HEK293 (cell line): ENCODE data around the gene HEATR9.

Source experiments
- CTCF ChIP-seq: fragments of 450-650 bp; formaldehyde crosslinking; IDR thresholded peaks from 2 replicates; pipeline ENCODE4 v1.5.1; 2016; ENCODE audit warnings: missing biosample characterization, missing genetic modification characterization
- PBX3 ChIP-seq: sonication (generic); formaldehyde crosslinking; IDR thresholded peaks from 2 replicates; pipeline ENCODE4 v1.8.1; 2022; ENCODE audit warnings: mild to moderate bottlenecking, moderate library complexity, missing genetic modification reagents
- SALL2 ChIP-seq: fragments of 450-650 bp; formaldehyde crosslinking; IDR thresholded peaks from 2 replicates; pipeline ENCODE4 v1.5.0; 2017; ENCODE audit warnings: missing biosample characterization, mild to moderate bottlenecking, missing genetic modification characterization, borderline replicate concordance
- ZNF202 ChIP-seq: fragments of 450-650 bp; formaldehyde crosslinking; IDR thresholded peaks from 2 replicates; pipeline ENCODE4 v1.5.1; 2016; ENCODE audit warnings: missing biosample characterization, missing genetic modification characterization, borderline replicate concordance
- ZNF274 ChIP-seq, 2 experiments: fragments of 200-500 bp in 1 of 2; fragments of 450-650 bp in 1 of 2; sonication (Bioruptor generic) in 1 of 2; formaldehyde crosslinking in 1 of 2; IDR thresholded peaks; 2 replicates each; pipeline versions ENCODE4 v1.5.1 to v1.6.1; 2014 to 2016; ENCODE audit warnings: borderline replicate concordance in 1 of 2, inconsistent platforms in 1 of 2, low read length in 1 of 2, missing biosample characterization in 1 of 2, missing genetic modification characterization in 1 of 2
- ZNF335 ChIP-seq: fragments of 450-650 bp; formaldehyde crosslinking; conservative IDR thresholded peaks from 2 replicates; pipeline ENCODE4 v1.5.1; 2016; ENCODE audit warnings: missing biosample characterization, missing genetic modification characterization
- ZNF354C ChIP-seq: fragments of 450-650 bp; formaldehyde crosslinking; IDR thresholded peaks from 2 replicates; pipeline ENCODE4 v1.5.1; 2016; ENCODE audit warnings: missing biosample characterization, missing genetic modification characterization, low read depth, borderline replicate concordance
- ZNF692 ChIP-seq: fragments of 450-650 bp; formaldehyde crosslinking; IDR thresholded peaks from 2 replicates; pipeline ENCODE4 v1.5.1; 2016; ENCODE audit warnings: missing biosample characterization, missing genetic modification characterization
- ZNF76 ChIP-seq: fragments of 450-650 bp; formaldehyde crosslinking; IDR thresholded peaks from 2 replicates; pipeline ENCODE4; 2016; ENCODE audit warnings: low read depth, missing biosample characterization, missing genetic modification characterization, borderline replicate concordance
- ZNF785 ChIP-seq: fragments of 450-650 bp; formaldehyde crosslinking; IDR thresholded peaks from 2 replicates; pipeline ENCODE4 v1.5.1; 2016; ENCODE audit warnings: missing biosample characterization, missing genetic modification characterization
- ZNF792 ChIP-seq: fragments of 450-650 bp; formaldehyde crosslinking; IDR thresholded peaks from 2 replicates; pipeline ENCODE4 v1.5.1; 2016; ENCODE audit warnings: missing biosample characterization, missing genetic modification characterization
- ZNF830 ChIP-seq: fragments of 450-650 bp; IDR thresholded peaks from 2 replicates; pipeline ENCODE4 v1.5.0; 2018; ENCODE audit warnings: missing biosample characterization, missing genetic modification characterization, low read depth, mild to moderate bottlenecking, moderate library complexity
- ZSCAN4 ChIP-seq: fragments of 450-650 bp; formaldehyde crosslinking; IDR thresholded peaks from 2 replicates; pipeline ENCODE4 v1.5.1; 2017; ENCODE audit warnings: missing biosample characterization, missing genetic modification characterization

GRCh38 chr17:35895636-35896587 lies 27.2 kb upstream of the HEATR9 start:
- no peak for TF ChIP-seq CTCF
- no peak for TF ChIP-seq SALL2
- TF ChIP-seq PBX3 (CRISPR knock-in tag), result no peak
- TF ChIP-seq ZNF76 (tag by site-specific recombination), result no peak
- TF ChIP-seq ZNF202, result no peak
- TF ChIP-seq ZNF785, result no peak
- no peak for TF ChIP-seq ZNF274 (IDR thresholded peaks at IDR 0.05; ENCODE audit: low read length)
- TF ChIP-seq ZNF274 (tag by site-specific recombination; IDR thresholded peaks at IDR 0.05; ENCODE audit: borderline replicate concordance), result no peak
- no peak for TF ChIP-seq ZNF792 (tag by site-specific recombination)
- TF ChIP-seq ZNF692 (tag by site-specific recombination), result no peak
- no peak for TF ChIP-seq ZNF354C
- TF ChIP-seq ZSCAN4, result no peak
- no peak for TF ChIP-seq ZNF335 (tag by site-specific recombination)
- no peak for TF ChIP-seq ZNF830 (tag by site-specific recombination)
